ENCODE results near the gene PCDHB7. TPM values are rescaled to one million over a fixed set of nuclear protein-coding genes. Genes with fewer than 3 reads are reported as not detected.
"Not testable (repeated sequence)": the region's sequence is repeated elsewhere in the genome, so short reads cannot be mapped to it uniquely, and the experiment has no call there.

Gene PCDHB7
- not detected in 2 replicates for total RNA-seq

DNA sequence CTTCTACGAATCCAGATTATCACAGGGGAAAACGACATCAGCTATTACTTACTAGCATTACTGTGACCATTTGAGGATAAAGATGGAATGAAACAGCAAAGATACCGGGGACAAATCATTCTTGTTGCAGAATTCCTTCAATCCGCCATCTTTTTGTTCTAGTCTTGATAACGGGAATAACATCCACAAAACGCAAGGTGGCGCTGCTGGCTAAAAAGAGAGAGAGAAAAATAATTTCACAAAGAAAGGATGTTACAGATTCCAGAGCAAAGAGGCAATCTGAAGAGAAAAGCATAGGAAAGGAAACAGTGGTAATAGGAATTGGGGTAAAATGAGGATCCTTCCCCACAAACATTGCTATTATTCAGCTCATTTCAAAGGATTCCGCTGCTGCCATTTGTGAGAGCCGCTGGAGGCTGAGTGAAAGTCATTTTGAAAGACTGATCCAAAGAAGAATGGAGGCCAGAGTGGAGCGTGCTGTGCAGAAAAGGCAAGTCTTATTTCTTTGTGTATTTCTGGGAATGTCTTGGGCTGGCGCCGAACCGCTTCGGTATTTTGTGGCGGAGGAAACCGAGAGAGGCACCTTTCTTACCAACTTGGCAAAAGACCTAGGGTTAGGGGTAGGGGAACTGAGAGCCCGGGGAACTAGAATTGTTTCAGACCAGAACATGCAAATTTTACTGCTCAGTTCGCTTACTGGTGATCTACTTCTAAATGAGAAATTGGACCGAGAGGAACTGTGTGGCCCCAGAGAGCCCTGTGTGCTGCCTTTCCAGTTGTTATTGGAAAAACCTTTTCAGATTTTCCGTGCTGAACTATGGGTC lies at the start of gene PCDHB7:
Gene PCDHB7 (plus strand): TSS at position 264 of the 824 bp plus-strand sequence. CDS start 192 bp downstream, at position 456.
- intact Hi-C loops (cut with micrococcal nuclease): no loop called here

DNA sequence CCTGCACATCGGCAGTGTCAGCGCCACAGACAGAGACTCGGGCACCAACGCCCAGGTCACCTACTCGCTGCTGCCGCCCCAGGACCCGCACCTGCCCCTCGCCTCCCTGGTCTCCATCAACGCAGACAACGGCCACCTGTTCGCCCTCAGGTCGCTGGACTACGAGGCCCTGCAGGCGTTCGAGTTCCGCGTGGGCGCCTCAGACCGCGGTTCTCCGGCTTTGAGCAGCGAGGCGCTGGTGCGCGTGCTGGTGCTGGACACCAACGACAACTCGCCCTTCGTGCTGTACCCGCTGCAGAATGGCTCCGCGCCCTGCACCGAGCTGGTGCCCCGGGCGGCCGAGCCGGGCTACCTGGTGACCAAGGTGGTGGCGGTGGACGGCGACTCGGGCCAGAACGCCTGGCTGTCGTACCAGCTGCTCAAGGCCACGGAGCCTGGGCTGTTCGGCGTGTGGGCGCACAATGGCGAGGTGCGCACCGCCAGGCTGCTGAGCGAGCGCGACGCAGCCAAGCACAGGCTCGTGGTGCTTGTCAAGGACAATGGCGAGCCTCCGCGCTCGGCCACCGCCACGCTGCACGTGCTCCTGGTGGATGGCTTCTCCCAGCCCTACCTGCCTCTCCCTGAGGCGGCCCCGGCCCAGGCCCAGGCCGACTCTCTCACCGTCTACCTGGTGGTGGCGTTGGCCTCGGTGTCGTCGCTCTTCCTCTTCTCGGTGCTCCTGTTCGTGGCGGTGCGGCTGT lies 48.9 kb upstream of the PCDHB7 start:
- intact Hi-C loops (cut with micrococcal nuclease): not testable (repeated sequence)

DNA sequence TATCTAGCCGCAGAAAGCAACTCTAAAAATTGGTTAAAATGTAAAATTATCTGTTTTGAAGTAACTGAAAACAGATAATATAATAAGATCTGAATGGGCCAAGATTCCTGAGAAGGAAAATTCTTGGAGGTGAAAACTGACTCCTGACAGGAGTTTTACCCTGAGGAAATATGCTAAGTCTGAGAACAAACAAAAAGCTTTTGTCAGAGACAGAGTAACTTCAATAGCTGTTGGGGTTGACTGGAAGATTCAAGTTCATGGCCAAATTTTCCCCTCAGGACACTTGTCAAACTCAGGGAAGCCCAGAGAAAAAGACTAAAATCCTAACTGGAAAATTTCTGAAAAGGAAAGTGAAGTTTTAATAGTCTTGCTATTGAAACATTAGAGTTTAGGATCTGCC lies 45.1 kb upstream of the PCDHB7 start:
- intact Hi-C loops (cut with micrococcal nuclease): no loop called here

DNA sequence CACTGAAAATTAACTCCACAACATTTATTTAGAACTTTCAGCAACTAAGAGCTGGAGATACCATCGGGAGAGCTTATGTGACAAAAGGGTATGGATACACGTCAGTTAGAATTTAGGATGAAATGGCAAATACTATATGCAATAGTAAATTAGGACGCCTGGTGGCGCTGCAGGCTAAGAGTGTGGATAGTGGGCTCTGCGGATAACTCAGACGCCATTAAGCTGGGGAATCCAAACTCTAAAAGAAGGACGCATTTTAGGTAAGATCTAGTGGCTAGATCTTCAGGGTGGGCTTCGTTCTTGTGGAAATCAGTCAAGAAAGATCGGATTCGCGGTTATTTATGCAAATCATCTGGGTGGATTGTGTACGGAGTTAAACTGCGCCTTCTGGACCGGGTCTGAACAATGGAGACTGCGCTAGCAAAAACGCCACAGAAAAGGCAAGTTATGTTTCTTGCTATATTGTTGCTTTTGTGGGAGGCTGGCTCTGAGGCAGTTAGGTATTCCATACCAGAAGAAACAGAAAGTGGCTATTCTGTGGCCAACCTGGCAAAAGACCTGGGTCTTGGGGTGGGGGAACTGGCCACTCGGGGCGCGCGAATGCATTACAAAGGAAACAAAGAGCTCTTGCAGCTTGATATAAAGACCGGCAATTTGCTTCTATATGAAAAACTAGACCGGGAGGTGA lies 37.3 kb upstream of the PCDHB7 start, which contains the start of gene PCDHB5:
Gene PCDHB5 (plus strand): TSS at position 177 of the 688 bp plus-strand sequence. CDS start 229 bp downstream, at position 406.
- intact Hi-C loops (cut with micrococcal nuclease): no loop called here

DNA sequence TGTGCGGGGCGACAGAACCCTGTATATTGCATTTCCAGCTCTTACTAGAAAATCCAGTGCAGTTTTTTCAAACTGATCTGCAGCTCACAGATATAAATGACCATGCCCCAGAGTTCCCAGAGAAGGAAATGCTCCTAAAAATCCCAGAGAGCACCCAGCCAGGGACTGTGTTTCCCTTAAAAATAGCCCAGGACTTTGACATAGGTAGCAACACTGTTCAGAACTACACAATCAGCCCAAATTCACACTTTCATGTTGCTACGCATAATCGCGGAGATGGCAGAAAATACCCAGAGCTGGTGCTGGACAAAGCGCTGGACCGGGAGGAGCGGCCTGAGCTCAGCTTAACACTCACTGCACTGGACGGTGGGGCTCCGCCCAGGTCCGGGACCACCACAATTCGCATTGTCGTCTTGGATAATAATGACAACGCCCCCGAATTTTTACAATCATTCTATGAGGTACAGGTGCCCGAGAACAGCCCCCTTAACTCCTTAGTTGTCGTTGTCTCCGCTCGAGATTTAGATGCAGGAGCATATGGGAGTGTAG lies 36.7 kb upstream of the PCDHB7 start:
- intact Hi-C loops (cut with micrococcal nuclease): no loop called here

DNA sequence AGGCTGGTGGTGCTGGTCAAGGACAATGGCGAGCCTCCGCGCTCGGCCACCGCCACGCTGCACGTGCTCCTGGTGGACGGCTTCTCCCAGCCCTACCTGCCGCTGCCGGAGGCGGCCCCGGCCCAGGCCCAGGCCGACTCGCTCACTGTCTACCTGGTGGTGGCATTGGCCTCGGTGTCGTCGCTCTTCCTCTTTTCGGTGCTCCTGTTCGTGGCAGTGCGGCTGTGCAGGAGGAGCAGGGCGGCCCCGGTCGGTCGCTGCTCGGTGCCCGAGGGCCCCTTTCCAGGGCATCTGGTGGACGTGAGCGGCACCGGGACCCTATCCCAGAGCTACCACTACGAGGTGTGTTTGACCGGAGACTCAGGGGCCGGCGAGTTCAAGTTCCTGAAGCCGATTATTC lies 35.1 kb upstream of the PCDHB7 start:
- intact Hi-C loops (cut with micrococcal nuclease): not testable (repeated sequence)

DNA sequence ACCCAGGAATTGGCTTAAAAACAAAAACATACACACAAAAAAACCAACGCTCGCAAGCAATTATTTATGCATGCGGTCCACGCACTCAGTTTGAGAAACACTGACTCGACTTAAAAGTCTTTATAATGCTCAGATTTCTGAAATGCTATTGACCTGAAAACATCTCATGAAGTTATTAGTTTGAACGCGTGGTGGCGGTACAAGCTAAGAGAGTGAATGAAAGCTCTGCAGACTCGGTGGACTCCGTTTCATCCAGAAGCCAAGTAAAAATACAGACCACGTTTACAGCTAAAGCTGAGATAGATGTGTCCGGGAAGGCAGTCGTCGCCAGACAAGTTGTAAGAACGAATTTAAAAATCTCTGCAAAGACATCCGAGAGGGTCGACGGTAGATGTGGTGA lies 22.6 kb upstream of the PCDHB7 start, which contains the start of gene PCDHB6:
Gene PCDHB6 (plus strand): TSS at position 246 of the 400 bp plus-strand sequence. CDS start 201 bp downstream, outside the sequence.
- intact Hi-C loops (cut with micrococcal nuclease): loop anchor here (10.0 kb wide), 1 partner anchor 265 kb away; the partner anchor contains the start of gene PCDHA13

DNA sequence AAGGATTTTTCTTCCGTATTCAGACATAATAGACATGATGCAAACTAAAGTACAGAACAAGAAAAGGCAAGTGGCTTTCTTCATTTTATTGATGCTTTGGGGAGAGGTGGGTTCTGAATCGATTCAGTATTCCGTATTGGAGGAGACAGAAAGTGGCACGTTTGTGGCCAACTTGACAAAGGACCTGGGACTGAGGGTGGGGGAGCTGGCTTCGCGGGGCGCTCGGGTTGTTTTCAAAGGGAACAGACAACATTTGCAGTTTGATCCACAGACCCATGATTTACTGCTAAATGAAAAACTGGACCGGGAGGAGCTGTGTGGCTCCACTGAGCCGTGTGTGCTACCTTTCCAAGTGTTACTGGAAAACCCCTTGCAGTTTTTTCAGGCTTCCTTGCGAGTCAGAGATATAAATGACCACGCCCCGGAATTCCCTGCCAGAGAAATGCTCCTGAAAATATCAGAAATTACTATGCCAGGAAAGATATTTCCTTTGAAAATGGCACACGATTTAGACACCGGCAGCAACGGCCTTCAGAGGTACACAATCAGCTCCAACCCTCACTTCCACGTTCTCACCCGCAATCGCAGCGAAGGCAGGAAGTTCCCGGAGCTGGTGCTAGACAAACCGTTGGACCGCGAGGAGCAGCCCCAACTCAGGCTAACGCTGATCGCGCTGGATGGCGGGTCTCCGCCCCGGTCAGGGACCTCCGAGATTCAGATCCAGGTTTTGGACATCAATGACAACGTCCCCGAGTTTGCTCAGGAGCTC lies 22.0 kb upstream of the PCDHB7 start:
- intact Hi-C loops (cut with micrococcal nuclease): loop anchor here (10.0 kb wide), 1 partner anchor 266 kb away; the partner anchor contains the start of gene PCDHA13

DNA sequence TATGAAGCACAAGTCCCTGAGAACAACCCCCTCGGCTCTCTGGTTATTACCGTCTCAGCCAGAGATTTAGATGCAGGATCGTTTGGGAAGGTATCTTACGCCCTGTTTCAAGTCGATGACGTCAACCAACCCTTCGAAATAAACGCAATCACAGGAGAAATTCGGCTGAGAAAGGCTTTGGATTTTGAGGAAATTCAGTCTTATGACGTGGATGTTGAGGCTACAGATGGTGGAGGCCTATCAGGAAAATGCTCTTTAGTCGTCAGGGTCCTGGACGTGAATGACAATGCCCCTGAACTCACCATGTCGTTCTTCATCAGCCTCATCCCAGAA lies 21.5 kb upstream of the PCDHB7 start:
- intact Hi-C loops (cut with micrococcal nuclease): loop anchor here (10.0 kb wide), 1 partner anchor 266 kb away; the partner anchor contains the start of gene PCDHA13

DNA sequence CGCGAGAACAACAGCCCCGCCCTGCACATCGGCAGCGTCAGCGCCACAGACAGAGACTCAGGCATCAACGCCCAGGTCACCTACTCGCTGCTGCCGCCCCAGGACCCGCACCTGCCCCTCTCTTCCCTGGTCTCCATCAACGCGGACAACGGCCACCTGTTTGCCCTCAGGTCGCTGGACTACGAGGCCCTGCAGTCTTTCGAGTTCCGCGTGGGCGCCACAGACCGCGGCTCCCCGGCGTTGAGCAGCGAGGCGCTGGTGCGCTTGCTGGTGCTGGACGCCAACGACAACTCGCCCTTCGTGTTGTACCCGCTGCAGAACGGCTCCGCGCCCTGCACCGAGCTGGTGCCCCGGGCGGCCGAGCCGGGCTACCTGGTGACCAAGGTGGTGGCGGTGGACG lies 20.8 kb upstream of the PCDHB7 start:
- intact Hi-C loops (cut with micrococcal nuclease): loop anchor here (10.0 kb wide), 1 partner anchor 267 kb away; the partner anchor contains the start of gene PCDHA13

DNA sequence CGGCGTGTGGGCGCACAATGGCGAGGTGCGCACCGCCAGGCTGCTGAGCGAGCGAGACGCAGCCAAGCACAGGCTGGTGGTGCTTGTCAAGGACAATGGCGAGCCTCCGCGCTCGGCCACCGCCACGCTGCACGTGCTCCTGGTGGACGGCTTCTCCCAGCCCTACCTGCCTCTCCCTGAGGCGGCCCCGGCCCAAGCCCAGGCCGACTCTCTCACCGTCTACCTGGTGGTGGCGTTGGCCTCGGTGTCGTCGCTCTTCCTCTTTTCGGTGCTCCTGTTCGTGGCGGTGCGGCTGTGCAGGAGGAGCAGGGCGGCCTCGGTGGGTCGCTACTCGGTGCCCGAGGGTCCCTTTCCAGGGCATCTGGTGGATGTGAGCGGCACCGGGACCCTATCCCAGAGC lies 20.3 kb upstream of the PCDHB7 start:
- intact Hi-C loops (cut with micrococcal nuclease): loop anchor here (10.0 kb wide), 1 partner anchor 267 kb away; the partner anchor contains the start of gene PCDHA13

DNA sequence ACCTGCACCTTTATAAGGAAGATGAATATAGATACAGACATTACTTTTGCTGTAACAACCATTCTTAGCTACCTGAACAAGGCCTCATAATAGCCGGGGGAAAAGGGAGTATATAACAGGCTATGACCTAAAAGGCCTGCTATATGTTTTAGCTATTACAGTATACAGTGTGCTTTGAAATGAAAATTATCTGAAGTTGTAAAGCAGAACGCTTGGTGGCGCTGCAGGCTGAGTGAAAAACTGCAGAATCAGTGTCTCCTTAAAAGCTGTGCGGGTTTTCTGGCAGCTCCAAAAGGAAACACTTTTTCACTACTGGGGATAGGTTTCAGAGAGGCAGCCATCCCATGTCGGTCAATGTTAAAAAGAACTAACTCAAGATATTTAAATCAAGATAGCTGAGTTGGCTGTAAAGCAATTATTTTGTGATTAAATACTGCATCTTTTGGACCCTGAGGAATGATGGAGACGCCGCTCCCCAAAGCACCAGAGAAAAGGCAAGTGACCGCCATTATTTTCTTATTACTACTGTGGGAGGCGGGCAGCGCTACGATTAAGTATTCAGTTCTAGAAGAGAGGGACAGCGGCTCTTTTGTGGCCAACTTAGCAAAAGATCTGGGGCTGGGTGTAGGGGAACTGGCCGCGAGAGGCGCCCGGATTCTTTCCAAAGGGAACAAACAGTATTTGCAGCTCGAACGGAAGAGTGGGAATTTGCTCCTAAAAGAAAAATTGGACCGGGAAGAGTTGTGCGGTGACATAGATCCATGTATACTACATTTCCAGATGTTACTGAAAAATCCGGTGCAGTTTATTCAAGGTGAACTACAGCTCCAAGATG lies 16.7 kb upstream of the PCDHB7 start:
- intact Hi-C loops (cut with micrococcal nuclease): loop anchor here (10.0 kb wide), 1 partner anchor 271 kb away; the partner anchor contains the start of gene PCDHA13

DNA sequence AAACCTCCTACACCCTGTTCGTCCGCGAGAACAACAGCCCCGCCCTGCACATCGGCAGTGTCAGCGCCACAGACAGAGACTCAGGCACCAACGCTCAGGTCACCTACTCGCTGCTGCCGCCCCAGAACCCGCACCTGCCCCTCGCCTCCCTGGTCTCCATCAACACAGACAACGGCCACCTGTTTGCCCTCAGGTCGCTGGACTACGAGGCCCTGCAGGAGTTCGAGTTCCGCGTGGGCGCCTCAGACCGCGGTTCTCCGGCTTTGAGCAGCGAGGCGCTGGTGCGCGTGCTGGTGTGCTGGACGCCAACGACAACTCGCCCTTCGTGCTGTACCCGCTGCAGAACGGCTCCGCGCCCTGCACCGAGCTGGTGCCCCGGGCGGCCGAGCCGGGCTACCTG lies 15.1 kb upstream of the PCDHB7 start:
- intact Hi-C loops (cut with micrococcal nuclease): loop anchor here (10.0 kb wide), 1 partner anchor 273 kb away; the partner anchor contains the start of gene PCDHA13

DNA sequence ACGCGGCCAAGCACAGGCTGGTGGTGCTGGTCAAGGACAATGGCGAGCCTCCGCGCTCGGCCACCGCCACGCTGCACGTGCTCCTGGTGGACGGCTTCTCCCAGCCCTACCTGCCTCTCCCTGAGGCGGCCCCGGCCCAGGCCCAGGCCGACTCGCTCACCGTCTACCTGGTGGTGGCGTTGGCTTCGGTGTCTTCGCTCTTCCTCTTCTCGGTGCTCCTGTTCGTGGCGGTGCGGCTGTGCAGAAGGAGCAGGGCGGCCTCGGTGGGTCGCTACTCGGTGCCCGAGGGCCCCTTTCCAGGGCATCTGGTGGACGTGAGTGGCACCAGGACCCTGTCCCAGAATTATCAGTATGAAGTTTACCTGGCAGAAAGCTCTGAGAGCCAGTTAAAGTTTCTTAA lies 14.5 kb upstream of the PCDHB7 start:
- intact Hi-C loops (cut with micrococcal nuclease): loop anchor here (10.0 kb wide), 1 partner anchor 273 kb away; the partner anchor contains the start of gene PCDHA13

DNA sequence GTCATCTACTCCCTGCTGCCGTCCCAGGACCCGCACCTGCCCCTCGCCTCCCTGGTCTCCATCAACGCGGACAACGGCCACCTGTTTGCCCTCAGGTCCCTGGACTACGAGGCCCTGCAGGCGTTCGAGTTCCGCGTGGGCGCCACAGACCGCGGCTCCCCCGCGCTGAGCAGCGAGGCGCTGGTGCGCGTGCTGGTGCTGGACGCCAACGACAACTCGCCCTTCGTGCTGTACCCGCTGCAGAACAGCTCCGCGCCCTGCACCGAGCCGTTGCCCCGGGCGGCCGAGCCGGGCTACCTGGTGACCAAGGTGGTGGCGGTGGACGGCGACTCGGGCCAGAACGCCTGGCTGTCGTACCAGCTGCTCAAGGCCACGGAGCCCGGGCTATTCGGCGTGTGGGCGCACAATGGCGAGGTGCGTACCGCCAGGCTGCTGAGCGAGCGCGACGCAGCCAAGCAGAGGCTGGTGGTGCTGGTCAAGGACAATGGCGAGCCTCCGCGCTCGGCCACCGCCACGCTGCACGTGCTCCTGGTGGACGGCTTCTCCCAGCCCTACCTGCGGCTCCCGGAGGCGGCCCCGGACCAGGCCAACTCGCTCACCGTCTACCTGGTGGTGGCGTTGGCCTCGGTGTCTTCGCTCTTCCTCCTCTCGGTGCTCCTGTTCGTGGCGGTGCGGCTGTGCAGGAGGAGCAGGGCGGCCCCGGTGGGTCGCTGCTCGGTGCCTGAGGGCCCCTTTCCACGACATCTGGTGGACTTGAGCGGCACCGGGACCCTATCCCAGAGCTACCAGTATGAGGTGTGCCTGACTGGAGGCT lies 2.1 kb downstream of the PCDHB7 start:
- intact Hi-C loops (cut with micrococcal nuclease): not testable (repeated sequence)

DNA sequence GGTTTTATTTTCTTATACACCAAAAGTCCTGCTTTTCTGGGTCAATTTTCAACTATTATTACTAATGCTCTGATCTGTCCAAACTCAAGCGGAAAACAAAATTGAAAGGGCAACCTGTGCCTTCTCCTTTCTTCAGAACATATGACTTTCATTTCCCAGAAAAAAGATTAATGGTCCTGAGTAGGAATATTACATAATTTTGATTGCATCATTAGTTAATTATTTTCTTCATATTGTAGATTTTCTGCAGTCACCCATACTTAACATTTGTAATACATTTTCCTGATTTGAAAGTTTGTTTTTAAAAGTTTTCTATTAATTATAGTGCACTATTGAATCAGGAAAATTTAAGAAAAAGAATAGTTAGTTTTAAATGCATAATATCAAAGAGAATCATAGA lies 3.5 kb downstream of the PCDHB7 start:
- intact Hi-C loops (cut with micrococcal nuclease): no loop called here

DNA sequence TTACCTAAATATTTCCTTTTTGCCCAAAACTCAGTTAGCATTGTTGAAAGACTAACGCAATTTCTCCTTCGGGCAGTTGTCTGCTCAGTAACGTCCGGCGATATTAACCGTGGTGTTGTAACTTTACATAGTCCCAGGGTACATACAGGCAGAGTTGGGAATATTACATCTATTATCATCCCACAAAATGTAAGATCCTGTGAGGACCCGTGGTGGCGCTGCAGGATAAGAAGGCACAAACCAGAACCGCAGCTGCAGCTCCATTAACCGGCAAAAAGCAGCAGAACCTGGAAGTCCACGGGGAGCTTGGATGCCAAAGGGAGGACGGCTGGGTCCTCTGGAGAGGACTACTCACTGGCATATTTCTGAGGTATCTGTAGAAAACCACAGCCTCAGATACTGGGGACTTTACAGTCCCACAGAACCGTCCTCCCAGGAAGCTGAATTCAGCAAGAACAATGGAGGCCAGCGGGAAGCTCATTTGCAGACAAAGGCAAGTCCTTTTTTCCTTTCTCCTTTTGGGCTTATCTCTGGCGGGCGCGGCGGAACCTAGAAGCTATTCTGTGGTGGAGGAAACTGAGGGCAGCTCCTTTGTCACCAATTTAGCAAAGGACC lies 5.2 kb downstream of the PCDHB7 start, which contains the start of gene PCDHB8:
Gene PCDHB8 (plus strand): TSS at position 214 of the 615 bp plus-strand sequence. CDS start 245 bp downstream, at position 459.
- intact Hi-C loops (cut with micrococcal nuclease): loop anchor here (2.0 kb wide), 1 partner anchor 37 kb away; no protein-coding TSS in a partner anchor

Data from T-helper 1 cell treated with Interleukin-12 subunit alpha and Interleukin-12 subunit beta and Interleukin-4 antibody, amounts not matched to agents 30 ng/mL and 1 ng/mL, for 36 hours (primary cell).